Adrenal gland (tissue), 12 donors: ENCODE measurements around the gene FBLN2. TPM values are rescaled to one million over a fixed set of nuclear protein-coding genes. Genes with fewer than 3 reads are reported as not detected.

Experiments
- DNase-seq, 7 donors: peaks; one replicate each; pipeline ENCODE4 v3.0.0-alpha.2; 2019 to 2020
- H3K27ac ChIP-seq, 5 donors: fragments of 200-600 bp; sonication (generic) in 4 of 5; 1 replicate in 3 of 5; 2 replicates in 2 of 5; pipeline versions ENCODE4 v1.5.1 to v1.8.0; 2016 to 2020; ENCODE audit warnings: mild to moderate bottlenecking in 1 of 5
- H3K27me3 ChIP-seq: fragments of 200-600 bp; 2 replicates; pipeline ENCODE4 v1.8.0; 2021
- H3K36me3 ChIP-seq, 2 donors: fragments of 200-600 bp; replicated peaks in 1 of 2; 1 replicate in 1 of 2; 2 replicates in 1 of 2; pipeline versions ENCODE4 v1.5.1 to v1.8.0; 2018 to 2022
- H3K4me1 ChIP-seq, 2 donors: fragments of 200-600 bp; replicated peaks in 1 of 2; 1 replicate in 1 of 2; 2 replicates in 1 of 2; pipeline versions ENCODE4 v1.5.1 to v1.8.0; 2018 to 2021
- H3K4me3 ChIP-seq, 4 donors: fragments of 200-600 bp; sonication (generic) in 3 of 4; one replicate each; pipeline ENCODE4 v1.5.1; 2016 to 2018
- H3K9me3 ChIP-seq, 3 donors: fragments of 200-600 bp; sonication (generic) in 1 of 3; replicated peaks in 1 of 3; 1 replicate in 2 of 3; 2 replicates in 1 of 3; pipeline versions ENCODE4 v1.5.1 to v1.8.0; 2016 to 2021
- POLR2A ChIP-seq, 2 donors: fragments of 450-650 bp; IDR thresholded peaks; one replicate each; pipeline ENCODE4 v1.6.1; 2017; ENCODE audit warnings: antibody characterized with exemption in 2 of 2, mild to moderate bottlenecking in 2 of 2, moderate library complexity in 1 of 2
- WGBS, 4 donors: extraction: QIAGEN DNeasy Blood & Tissue Kit in 2 of 4; methylation state at CpG; one replicate each; pipeline versions ENCODE4 v1.1.5 to v1.1.7; 2013 to 2017; 5-methylcytosine and 5-hydroxymethylcytosine counted together
- intact Hi-C, 2 donors: fragments of 100-400 bp; cut with DNase I; formaldehyde crosslinking; loops; one replicate each; pipeline versions ENCODE4 v1.14.1 to v1.15.0; 2022 to 2023
- polyA plus RNA-seq, 3 donors: library from polyadenylated mRNA; stranded (reverse); fragments of 200-250 nt in 2 of 3; fragments of 350-450 nt in 1 of 3; fragmentation: Illumina TruSeq in 1 of 3; extraction: RNeasy Lipid Tissue Mini Kit (QIAGEN cat#74804) in 1 of 3; gene quantifications; one replicate each; pipeline ENCODE4 v1.2.3, GENCODE V29; 2013 to 2014
- total RNA-seq, 9 donors: library from RNA; depleted of rRNA in 4 of 9; stranded (reverse); fragments of >200 nt in 4 of 9; fragments of 120-200 nt in 1 of 9; fragmentation: NEBNext Ultra II Directional in 1 of 9; extraction: Animal tissue kit (Norgen Biotek cat#: 25700) in 1 of 9; gene quantifications; one replicate each; pipeline versions ENCODE4 v1.1.0 to v1.2.4, GENCODE V29; 2013 to 2023
- TF ChIP-seq, protein P1 (sequence below), 6 experiments: fragments of 450-650 bp in 4 of 6; fragments of 200-600 bp in 2 of 6; sonication (generic) in 1 of 6; IDR thresholded peaks; 1 replicate in 5 of 6; 2 replicates in 1 of 6; pipeline versions ENCODE4 v1.5.1 to v1.8.0; 2016 to 2021; ENCODE audit warnings: antibody characterized with exemption in 6 of 6, mild to moderate bottlenecking in 2 of 6, moderate library complexity in 1 of 6
- donor health status: healthy with polysubstance abuse.
- donor health status: Bipolar disorder and iron deficiency.
- donor health status: DM: yes; HTN: yes; CAD: no.
- donor health status: DM: no; HTN: no; CAD: no.
- donor health status: DM: no; HTN: no; CAD: no.
- donor health status: DM: yes; HTN: yes; CAD: no.

FBLN2 gene
- total and polyA plus RNA-seq, 12 donors: 1.8 to 31.5 (median 7.0) TPM

DNA sequence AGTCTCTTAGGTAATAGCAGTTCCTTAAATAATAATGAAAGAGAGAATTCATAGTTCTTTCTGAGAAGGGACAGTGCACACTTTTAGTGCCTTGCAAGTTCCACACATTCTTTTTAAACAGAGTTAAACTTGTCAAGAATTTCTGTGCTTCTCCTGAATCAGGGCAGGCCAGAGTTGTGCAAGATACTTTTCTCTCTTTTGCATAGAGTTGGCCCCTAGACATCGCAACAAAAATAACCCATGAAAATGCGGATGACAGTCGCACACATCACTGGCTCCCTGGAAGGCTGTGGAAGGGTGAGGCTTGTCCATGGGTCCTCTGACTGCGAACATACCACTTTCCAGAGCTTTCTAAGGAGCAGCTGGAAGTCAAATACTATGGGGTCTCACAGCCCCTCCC is 40.1 kb downstream of the FBLN2 start:
- Histone ChIP-seq H3K4me3 (no peak overlapping the region), H3K9me3 (no peaks in the 10 kb centered on the region), H3K36me3 (no peaks in the 10 kb centered on the region), H3K4me1 (no peaks in the 10 kb centered on the region), H3K27ac (no peak overlapping the region), H3K27me3 (no peaks in the 10 kb centered on the region)
- TF ChIP-seq, protein P1, sequence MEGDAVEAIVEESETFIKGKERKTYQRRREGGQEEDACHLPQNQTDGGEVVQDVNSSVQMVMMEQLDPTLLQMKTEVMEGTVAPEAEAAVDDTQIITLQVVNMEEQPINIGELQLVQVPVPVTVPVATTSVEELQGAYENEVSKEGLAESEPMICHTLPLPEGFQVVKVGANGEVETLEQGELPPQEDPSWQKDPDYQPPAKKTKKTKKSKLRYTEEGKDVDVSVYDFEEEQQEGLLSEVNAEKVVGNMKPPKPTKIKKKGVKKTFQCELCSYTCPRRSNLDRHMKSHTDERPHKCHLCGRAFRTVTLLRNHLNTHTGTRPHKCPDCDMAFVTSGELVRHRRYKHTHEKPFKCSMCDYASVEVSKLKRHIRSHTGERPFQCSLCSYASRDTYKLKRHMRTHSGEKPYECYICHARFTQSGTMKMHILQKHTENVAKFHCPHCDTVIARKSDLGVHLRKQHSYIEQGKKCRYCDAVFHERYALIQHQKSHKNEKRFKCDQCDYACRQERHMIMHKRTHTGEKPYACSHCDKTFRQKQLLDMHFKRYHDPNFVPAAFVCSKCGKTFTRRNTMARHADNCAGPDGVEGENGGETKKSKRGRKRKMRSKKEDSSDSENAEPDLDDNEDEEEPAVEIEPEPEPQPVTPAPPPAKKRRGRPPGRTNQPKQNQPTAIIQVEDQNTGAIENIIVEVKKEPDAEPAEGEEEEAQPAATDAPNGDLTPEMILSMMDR (IDR thresholded peaks at IDR 0.05): no peak
- TF ChIP-seq POLR2A (IDR thresholded peaks at IDR 0.05): no peak
- 87 to 91% (median 87%) methylated on average over 4 of the region's 4 CpGs for WGBS, 4 donors
- DNase-seq: no peak
- intact Hi-C loops: no loop called here

DNA sequence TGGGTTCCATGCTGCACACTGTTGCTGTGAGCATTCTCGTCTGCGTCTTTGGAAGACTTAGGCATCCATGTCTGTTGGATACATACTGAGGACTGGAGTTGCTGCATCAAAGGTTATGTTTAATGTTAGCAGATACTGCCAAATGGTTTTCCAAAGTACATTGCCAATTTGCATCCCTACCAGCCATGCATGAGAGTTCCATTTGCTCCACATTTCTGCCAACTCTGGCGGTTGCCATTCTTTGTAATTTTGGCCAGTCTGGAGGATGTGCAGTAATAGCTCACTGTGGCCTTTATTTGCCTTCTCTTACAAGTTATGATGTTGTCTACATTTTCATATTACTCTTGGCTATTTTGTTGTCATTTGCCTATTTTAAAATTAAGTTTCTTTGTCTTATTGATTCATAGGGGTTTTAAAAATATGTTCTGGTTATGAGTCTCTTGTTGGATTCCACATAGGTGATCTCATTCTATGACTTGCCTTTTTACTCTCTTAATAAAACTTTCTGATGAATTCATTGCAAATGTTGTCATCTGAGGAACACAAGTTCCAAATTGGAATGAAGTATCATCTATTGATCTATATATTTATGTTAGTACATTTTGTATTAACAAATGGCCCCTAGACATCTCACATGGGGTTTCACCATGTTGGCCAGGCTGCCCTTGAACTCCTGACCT is 42.1 kb downstream of the FBLN2 start:
- intact Hi-C loops: no loop called here
- no peak overlapping the region for H3K27ac ChIP-seq
- no peaks in the 10 kb centered on the region for H3K9me3 ChIP-seq
- H3K27me3 ChIP-seq: no peaks in the 10 kb centered on the region
- 90 to 93% (median 92%) methylated on average over 3 of the region's 3 CpGs for WGBS, 4 donors
- TF ChIP-seq, protein P1 (IDR thresholded peaks at IDR 0.05): no peak
- no peak for TF ChIP-seq POLR2A (IDR thresholded peaks at IDR 0.05)
- DNase-seq: no peak
- H3K4me1 ChIP-seq: no peaks in the 10 kb centered on the region
- H3K36me3 ChIP-seq: no peaks in the 10 kb centered on the region
- no peak overlapping the region for H3K4me3 ChIP-seq

DNA sequence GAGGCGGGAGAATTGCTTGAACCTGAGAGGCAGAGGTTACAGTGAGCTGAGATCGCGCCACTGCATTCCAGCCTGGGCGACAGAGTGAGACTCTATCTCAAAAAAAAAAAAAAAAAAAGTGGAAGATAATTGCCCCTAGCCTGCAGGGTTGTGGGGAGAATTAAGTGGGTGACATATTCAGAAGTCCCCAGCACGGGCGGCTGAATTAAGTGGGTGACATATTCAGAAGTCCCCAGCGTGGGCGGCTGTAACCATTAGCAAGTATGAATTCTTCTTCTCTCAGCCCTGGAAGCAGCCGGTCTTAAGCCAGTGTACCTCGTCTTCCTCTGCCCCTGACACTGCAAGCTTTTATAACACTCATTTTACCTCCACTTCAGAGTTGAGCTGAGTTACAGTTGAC is 44.7 kb downstream of the FBLN2 start:
- H3K27ac ChIP-seq: no peak overlapping the region
- H3K4me3 ChIP-seq: no peak overlapping the region
- TF ChIP-seq, protein P1 (IDR thresholded peaks at IDR 0.05): no peak
- no peak for TF ChIP-seq POLR2A (IDR thresholded peaks at IDR 0.05)
- H3K9me3 ChIP-seq: no peaks in the 10 kb centered on the region
- DNase-seq: no peak
- H3K4me1 ChIP-seq: no peaks in the 10 kb centered on the region
- no peaks in the 10 kb centered on the region for H3K27me3 ChIP-seq
- no peaks in the 10 kb centered on the region for H3K36me3 ChIP-seq
- 84 to 95% (median 90%) methylated on average over 10 of the region's 10 CpGs for WGBS, 4 donors
- intact Hi-C loops: no loop called here

DNA sequence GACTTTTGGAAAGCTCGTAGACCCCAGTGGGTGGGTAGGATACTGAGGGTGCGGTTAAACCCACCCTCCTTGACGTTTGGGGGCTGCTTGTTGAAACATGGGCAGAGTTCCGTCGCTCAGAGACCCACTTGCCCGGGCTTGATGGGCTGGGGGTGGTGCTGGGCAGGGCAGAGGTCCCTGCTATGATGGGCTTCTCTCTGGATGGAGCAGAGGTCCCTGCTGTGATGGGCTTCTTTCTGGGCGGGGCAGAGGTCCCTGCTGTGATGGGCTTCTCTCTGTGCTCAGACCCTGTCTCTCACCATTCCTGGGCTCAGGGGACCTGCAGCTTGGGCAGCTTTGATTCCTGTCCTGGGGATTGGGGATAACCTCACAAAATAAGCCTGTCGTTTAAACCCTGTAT is 45.2 kb downstream of the FBLN2 start:
- no peaks in the 10 kb centered on the region for H3K4me1 ChIP-seq
- intact Hi-C loops: no loop called here
- no peak overlapping the region for H3K4me3 ChIP-seq
- no peaks in the 10 kb centered on the region for H3K9me3 ChIP-seq
- TF ChIP-seq POLR2A (IDR thresholded peaks at IDR 0.05): no peak
- TF ChIP-seq, protein P1 (IDR thresholded peaks at IDR 0.05): no peak
- no peak overlapping the region for H3K27ac ChIP-seq
- WGBS, 4 donors: 71 to 79% (median 77%) methylated on average over 5 to 8 of the region's 8 CpGs
- no peaks in the 10 kb centered on the region for H3K27me3 ChIP-seq
- DNase-seq: no peak
- H3K36me3 ChIP-seq: no peaks in the 10 kb centered on the region
